GOT3 (cell line): ENCODE measurements around the gene BTBD7.

Source experiments
- DNase-seq: peaks from one replicate; lab custom pipeline; 2025; ENCODE audit warnings: mixed read lengths; lab: John Stamatoyannopoulos, UW

Gene BTBD7

GRCh38 chr14:93302688-93303581 is 29.9 kb downstream of the BTBD7 start:
- DNase-seq = no peak

- DNase-seq = no peak
Observed at GRCh38 chr14:93301821-93302447, 30.9 kb downstream of the BTBD7 start.

- DNase-seq = no peak
Observed at GRCh38 chr14:93299866-93300265, 33.0 kb downstream of the BTBD7 start.

DNA sequence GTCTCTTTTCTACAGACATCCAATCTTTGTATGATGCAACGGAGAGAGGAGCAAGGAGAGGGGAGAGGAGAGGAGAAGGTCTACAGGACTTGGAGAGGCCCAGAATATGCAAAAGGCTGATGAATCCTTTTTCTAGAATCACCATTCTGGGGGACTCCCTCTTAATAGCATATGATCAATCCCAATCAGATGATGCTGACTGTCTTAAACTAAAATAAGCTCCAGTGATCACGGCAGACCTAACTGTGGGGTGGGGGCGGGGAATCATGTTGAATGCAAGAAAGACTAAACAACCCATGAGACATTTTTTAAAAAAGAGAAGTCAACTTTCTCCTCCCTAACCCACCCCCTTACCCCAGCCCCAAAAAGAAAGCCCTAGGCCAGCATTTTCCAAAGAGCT is 33.4 kb downstream of the BTBD7 start:
- no peak for DNase-seq

DNA sequence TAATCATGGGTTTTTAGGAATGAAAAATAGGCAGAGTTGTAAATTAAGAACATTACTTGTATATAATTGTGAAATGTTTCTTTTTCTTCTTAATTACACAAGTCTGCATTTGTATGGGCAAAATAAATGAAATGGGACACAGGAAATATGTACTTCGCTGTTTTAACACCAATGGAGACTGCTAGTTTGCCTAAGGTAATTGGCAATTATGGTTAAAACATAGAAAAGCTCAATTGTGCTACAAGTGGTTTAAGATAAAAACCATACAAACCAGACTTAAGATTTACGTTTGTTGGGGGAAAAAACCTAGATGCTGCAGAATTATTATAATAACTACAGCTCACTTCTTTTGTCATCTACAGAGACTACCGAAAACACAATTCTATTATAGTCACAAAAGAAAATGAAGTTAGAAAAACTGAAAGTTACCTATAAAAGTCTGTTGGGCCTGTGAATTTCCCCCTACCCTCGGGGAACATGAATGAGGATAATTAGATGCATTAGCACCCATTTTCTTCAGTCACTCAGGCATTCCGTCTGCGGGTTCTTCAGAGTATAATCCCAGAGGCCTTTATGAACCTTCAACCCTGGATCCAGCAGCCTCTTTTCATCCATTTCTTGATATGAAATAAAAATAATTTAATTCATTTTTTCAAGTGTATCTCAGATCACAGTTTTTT is 37.2 kb downstream of the BTBD7 start:
- no peak for DNase-seq

DNA sequence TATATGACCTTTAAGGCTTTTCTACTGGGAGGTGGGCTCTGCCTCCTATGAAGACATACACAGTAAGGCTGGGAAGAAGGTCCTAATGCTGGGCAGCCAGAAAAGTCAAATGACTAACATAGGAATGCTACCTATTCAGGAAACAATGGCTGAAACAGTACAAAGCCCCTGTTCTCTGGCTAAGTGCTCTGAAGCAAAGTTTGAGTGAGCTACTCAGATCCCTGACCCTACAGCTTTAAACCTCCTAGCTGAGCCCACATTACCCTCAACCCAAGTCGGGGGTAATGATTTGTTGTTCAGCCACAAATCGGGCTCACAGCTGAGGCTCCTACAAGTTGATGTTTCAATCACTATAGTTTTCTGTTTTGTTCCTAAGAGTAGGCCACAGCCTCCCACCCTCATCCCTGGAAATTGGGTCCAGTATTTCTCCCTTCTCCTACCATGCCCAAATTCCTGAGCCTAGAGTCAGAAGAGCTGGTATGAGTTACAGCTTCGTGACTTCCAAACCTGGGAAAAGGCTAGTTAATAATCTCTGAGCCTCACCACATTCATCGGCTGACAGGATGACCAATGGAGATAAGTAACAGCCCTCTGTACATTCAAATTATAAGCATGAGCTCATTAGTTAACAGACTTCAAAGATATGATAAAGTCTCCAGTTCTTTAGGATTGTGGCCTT is 46.5 kb downstream of the BTBD7 start:
- no peak for DNase-seq

- no peak for DNase-seq
Observed at GRCh38 chr14:93285044-93285443, 47.8 kb downstream of the BTBD7 start.

DNA sequence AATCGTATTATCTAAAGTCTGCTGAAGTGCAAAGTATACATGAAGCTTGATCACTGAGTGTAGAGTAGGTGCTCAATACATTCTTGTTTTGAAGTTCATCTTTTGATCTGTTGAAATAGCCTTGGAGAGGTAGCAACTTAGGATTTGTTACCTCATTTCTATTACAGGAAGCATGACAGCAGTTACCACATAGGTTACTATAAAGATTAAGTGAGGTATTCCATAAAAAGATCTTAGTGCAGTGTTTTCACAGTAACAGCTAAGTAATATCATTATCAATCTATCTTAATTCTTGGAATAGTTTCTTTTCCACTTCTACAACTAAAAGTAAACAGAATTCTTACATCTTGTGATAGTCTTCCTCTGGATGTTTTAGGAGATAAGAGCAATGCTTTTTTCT is 50.9 kb downstream of the BTBD7 start:
- DNase-seq = no peak

GRCh38 chr14:93280743-93281142 is 52.1 kb downstream of the BTBD7 start:
- DNase-seq = no peak

GRCh38 chr14:93276031-93276716 is 56.7 kb downstream of the BTBD7 start:
- no peak for DNase-seq

DNA sequence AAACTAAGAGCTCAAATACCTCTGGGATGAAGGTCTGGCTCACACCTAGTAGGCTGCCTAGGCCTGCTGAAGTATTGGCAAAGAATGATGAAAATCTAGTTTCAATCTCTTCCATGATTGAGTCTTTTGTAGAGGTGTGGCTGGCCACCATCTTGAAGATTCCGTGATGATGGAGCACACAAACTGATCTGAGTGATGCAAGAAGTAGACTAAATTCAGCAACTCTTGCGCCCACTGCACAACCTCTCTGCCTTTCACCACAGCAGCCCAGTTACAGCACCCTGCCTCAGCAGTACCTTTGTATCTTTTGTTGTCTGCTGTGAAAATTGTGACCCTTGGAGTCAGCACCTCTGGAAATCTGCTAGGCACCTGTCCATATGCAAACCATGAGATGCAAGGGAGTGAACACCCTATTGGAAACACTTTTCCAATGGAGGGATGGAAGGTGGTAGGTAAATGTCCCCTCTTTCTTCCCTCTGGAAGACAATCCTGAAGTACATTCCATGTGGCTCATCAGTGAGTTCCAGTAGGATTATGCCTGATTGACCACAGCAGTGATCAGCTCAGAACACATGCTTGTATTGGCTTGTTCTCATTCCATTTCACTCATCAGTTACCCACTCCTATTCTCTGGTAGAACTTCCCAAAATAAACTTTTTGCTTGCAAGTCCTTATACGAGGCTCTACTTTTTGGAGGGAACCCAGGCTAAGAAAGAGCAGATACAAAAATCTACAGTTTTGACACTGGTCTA is 58.6 kb downstream of the BTBD7 start:
- no peak for DNase-seq

- no peak for DNase-seq
Observed at GRCh38 chr14:93271111-93271510, 61.7 kb downstream of the BTBD7 start.

GRCh38 chr14:93269341-93270068 is 63.3 kb downstream of the BTBD7 start:
- DNase-seq = no peak

DNA sequence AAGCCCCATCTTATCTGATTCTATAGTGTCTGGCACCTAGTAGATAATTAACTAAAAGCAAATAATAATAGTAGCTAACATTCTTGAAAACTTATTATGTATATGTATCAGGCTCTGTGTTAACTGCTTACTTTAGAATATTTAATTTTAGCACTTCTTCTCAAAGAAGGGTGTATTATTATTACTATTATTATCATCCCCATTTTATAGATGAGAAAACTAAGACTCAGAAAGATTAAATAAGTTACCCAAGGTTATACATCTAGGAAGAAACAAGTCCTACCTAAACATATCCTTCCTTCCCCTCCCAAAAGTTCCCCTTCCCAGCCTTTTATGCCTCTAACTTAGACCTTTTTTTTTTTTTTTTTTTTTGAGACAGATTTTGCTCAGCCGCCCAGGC is 64.4 kb downstream of the BTBD7 start:
- DNase-seq = no peak

DNA sequence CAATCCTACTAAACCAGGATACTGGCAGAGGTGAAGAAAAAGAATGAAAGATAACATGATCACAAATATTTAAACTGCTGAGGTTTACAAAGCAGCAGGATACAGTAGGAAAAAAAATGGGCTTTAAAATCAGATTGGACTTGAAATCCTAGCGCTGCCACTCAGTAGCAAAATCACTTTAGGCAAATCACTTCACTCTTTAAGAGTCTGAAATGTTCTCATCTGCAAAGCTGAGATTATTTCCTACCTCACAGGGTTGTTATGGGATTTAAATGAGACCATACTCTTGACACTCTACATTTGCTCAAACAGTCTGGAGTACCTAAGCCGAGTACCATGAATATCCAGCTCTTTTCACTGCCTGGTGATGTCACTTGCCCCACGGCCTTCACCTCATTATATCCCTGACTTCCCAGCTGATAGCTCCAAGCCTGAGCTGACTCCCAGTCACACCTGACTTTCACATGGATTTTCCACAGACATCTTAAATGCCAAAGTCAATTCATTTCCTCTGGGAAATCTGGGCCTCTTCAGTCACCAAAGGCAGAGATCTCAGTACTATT is 65.6 kb downstream of the BTBD7 start:
- DNase-seq = no peak

DNA sequence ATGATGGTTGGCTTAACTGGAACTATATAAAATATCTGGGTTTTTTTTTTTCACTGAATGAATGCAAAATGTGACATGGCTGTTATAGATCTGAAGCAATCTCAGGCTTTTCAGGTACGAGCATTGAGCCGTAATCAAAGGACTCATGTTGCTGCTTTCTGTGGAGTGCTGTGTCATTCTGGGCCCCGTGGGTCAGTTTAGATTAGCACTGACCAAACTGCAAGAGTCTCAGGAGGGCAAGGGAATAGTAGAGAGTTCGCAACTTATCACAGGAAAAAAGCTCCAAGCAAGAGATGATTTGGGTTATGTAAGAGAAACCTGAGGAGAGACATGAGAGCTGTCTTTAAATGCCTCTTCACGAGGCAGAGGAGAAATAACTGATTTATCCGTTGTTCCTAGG is 66.7 kb downstream of the BTBD7 start:
- DNase-seq = no peak

- DNase-seq = no peak
Observed at GRCh38 chr14:93263416-93263815, 69.4 kb downstream of the BTBD7 start.

DNA sequence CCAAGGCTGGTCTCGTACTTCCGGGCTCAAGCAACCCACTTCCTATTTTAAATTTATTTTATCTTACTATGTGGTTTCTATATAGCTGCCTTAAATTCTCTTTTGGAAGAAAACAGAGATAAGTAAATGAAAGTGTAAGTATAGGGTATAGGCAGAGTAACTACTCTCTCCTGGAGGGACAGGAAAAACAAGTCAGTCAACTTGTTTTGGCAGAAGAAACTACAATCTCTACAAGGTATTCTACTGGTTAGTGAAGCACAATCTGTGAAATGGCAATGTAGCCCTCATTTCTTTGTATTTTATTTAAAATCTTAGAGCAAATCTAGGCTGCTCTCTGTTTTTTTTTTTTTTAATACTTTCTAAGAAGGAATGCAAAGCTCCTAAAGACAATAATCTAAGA is 70.4 kb downstream of the BTBD7 start:
- no peak for DNase-seq

GRCh38 chr14:93249128-93249831 is 83.6 kb downstream of the BTBD7 start:
- no peak for DNase-seq
